ENCODE results near the gene KLHL24. TPM values are rescaled to one million over a fixed set of nuclear protein-coding genes. Genes with fewer than 3 reads are reported as not detected.
"Not testable (repeated sequence)": the region's sequence is repeated elsewhere in the genome, so short reads cannot be mapped to it uniquely, and the experiment has no call there.

The KLHL24 gene
- total and polyA plus RNA-seq, 2 donors, result 16.2 to 111 TPM

GRCh38 chr3:183640635-183641034, 5.2 kb downstream of the KLHL24 start:
- not testable (repeated sequence) for H3K36me3 ChIP-seq (ENCODE audit: insufficient read depth); DNase-seq (ENCODE audit: extremely low spot score); H3K27ac ChIP-seq (ENCODE audit: low read depth); H3K4me3 ChIP-seq (ENCODE audit: low read depth, low read length); H3K4me1 ChIP-seq (ENCODE audit: insufficient read depth)
- 95% methylated on average over 11 of the region's 11 CpGs for WGBS

- Histone ChIP-seq H3K4me1 (ENCODE audit: insufficient read depth) (no peaks in the 10 kb centered on the region), H3K36me3 (ENCODE audit: insufficient read depth) (peaks cover 3% of the 10 kb centered on the region), H3K4me3 (ENCODE audit: low read depth, low read length) (no peak overlapping the region), H3K27ac (ENCODE audit: low read depth) (no peak overlapping the region)
- 84% methylated on average over 2 of the region's 2 CpGs for WGBS
- DNase-seq (ENCODE audit: extremely low spot score), result no peak
Measured at GRCh38 chr3:183641882-183642281, 6.5 kb downstream of the KLHL24 start.

- Histone ChIP-seq H3K4me1 (ENCODE audit: insufficient read depth) (no peaks in the 10 kb centered on the region), H3K4me3 (ENCODE audit: low read depth, low read length) (no peak overlapping the region), H3K36me3 (ENCODE audit: insufficient read depth) (peaks cover 3% of the 10 kb centered on the region), H3K27ac (ENCODE audit: low read depth) (no peak overlapping the region)
- 39% methylated on average over 1 of the region's 1 CpG for WGBS
- no peak for DNase-seq (ENCODE audit: extremely low spot score)
Measured at GRCh38 chr3:183644244-183644643, 8.8 kb downstream of the KLHL24 start.

GRCh38 chr3:183645254-183645653, 9.8 kb downstream of the KLHL24 start:
- Histone ChIP-seq H3K27ac (ENCODE audit: low read depth) (no peak overlapping the region), H3K4me3 (ENCODE audit: low read depth, low read length) (no peak overlapping the region), H3K4me1 (ENCODE audit: insufficient read depth) (no peaks in the 10 kb centered on the region), H3K36me3 (ENCODE audit: insufficient read depth) (peaks cover 3% of the 10 kb centered on the region)
- 97% methylated on average over 2 of the region's 2 CpGs for WGBS
- DNase-seq (ENCODE audit: extremely low spot score), result no peak

GRCh38 chr3:183650554-183650953, 15.1 kb downstream of the KLHL24 start:
- H3K4me1 ChIP-seq (ENCODE audit: insufficient read depth), result no peaks in the 10 kb centered on the region
- no peak for DNase-seq (ENCODE audit: extremely low spot score)
- H3K36me3 ChIP-seq (ENCODE audit: insufficient read depth), result peaks cover 15% of the 10 kb centered on the region
- no peak overlapping the region for H3K4me3 ChIP-seq (ENCODE audit: low read depth, low read length)
- WGBS, result 90% methylated on average over 4 of the region's 4 CpGs
- no peak overlapping the region for H3K27ac ChIP-seq (ENCODE audit: low read depth)

- DNase-seq (ENCODE audit: extremely low spot score), result no peak
- Histone ChIP-seq H3K27ac (ENCODE audit: low read depth) (no peak overlapping the region), H3K4me3 (ENCODE audit: low read depth, low read length) (no peak overlapping the region), H3K4me1 (ENCODE audit: insufficient read depth) (no peaks in the 10 kb centered on the region), H3K36me3 (ENCODE audit: insufficient read depth) (peaks cover 16% of the 10 kb centered on the region)
- 95% methylated on average over 6 of the region's 6 CpGs for WGBS
Measured at GRCh38 chr3:183653209-183654064, 18.0 kb downstream of the KLHL24 start.

- Histone ChIP-seq H3K27ac (ENCODE audit: low read depth) (no peak overlapping the region), H3K4me1 (ENCODE audit: insufficient read depth) (no peaks in the 10 kb centered on the region), H3K4me3 (ENCODE audit: low read depth, low read length) (no peak overlapping the region), H3K36me3 (ENCODE audit: insufficient read depth) (peaks cover 17% of the 10 kb centered on the region)
- WGBS, result 96% methylated on average over 1 of the region's 1 CpG
- DNase-seq (ENCODE audit: extremely low spot score), result no peak
Measured at GRCh38 chr3:183654727-183655126, 19.3 kb downstream of the KLHL24 start.

- no peak for DNase-seq (ENCODE audit: extremely low spot score)
- H3K4me1 ChIP-seq (ENCODE audit: insufficient read depth), result peaks cover 1% of the 10 kb centered on the region
- 78% methylated on average over 3 of the region's 3 CpGs for WGBS
Measured at GRCh38 chr3:183662099-183662498, 26.7 kb downstream of the KLHL24 start.

GRCh38 chr3:183664913-183665381, 29.5 kb downstream of the KLHL24 start:
- Histone ChIP-seq H3K27ac (ENCODE audit: low read depth) (no peak overlapping the region), H3K4me3 (ENCODE audit: low read depth, low read length) (no peak overlapping the region), H3K36me3 (ENCODE audit: insufficient read depth) (peaks cover 3% of the 10 kb centered on the region), H3K4me1 (ENCODE audit: insufficient read depth) (peaks cover 1% of the 10 kb centered on the region)
- no peak for DNase-seq (ENCODE audit: extremely low spot score)
- 32% methylated on average over 3 of the region's 3 CpGs for WGBS

More at GRCh38 chr3:183662099-183662498, 26.7 kb downstream of the KLHL24 start:
- Histone ChIP-seq H3K36me3 (ENCODE audit: insufficient read depth) (peaks cover 1% of the 10 kb centered on the region), H3K27ac (ENCODE audit: low read depth) (no peak overlapping the region), H3K4me3 (ENCODE audit: low read depth, low read length) (no peak overlapping the region)

- Histone ChIP-seq H3K4me1 (ENCODE audit: insufficient read depth) (no peaks in the 10 kb centered on the region), H3K27ac (ENCODE audit: low read depth) (no peak overlapping the region), H3K4me3 (ENCODE audit: low read depth, low read length) (no peak overlapping the region), H3K36me3 (ENCODE audit: insufficient read depth) (no peaks in the 10 kb centered on the region)
- DNase-seq (ENCODE audit: extremely low spot score), result no peak
- WGBS, result 93% methylated on average over 3 of the region's 3 CpGs
Measured at GRCh38 chr3:183680061-183680460, 44.6 kb downstream of the KLHL24 start.

- Histone ChIP-seq H3K4me1 (ENCODE audit: insufficient read depth) (no peaks in the 10 kb centered on the region), H3K4me3 (ENCODE audit: low read depth, low read length) (no peak overlapping the region), H3K27ac (ENCODE audit: low read depth) (no peak overlapping the region), H3K36me3 (ENCODE audit: insufficient read depth) (no peaks in the 10 kb centered on the region)
- WGBS, result 89% methylated on average over 6 of the region's 6 CpGs
- DNase-seq (ENCODE audit: extremely low spot score), result no peak
Measured at GRCh38 chr3:183687705-183688104, 52.3 kb downstream of the KLHL24 start.

- no peak for DNase-seq (ENCODE audit: extremely low spot score)
- no peak overlapping the region for H3K27ac ChIP-seq (ENCODE audit: low read depth)
- no peaks in the 10 kb centered on the region for H3K4me1 ChIP-seq (ENCODE audit: insufficient read depth)
- 74% methylated on average over 3 of the region's 3 CpGs for WGBS
- H3K36me3 ChIP-seq (ENCODE audit: insufficient read depth), result no peaks in the 10 kb centered on the region
- no peak overlapping the region for H3K4me3 ChIP-seq (ENCODE audit: low read depth, low read length)
Measured at GRCh38 chr3:183688874-183689273, 53.5 kb downstream of the KLHL24 start.

GRCh38 chr3:183689621-183690020, 54.2 kb downstream of the KLHL24 start:
- not testable (repeated sequence) for H3K27ac ChIP-seq (ENCODE audit: low read depth); H3K4me3 ChIP-seq (ENCODE audit: low read depth, low read length); DNase-seq (ENCODE audit: extremely low spot score); H3K4me1 ChIP-seq (ENCODE audit: insufficient read depth); H3K36me3 ChIP-seq (ENCODE audit: insufficient read depth)
- WGBS, result 98% methylated on average over 5 of the region's 5 CpGs

- Histone ChIP-seq H3K27ac (ENCODE audit: low read depth) (no peak overlapping the region), H3K4me1 (ENCODE audit: insufficient read depth) (no peaks in the 10 kb centered on the region), H3K4me3 (ENCODE audit: low read depth, low read length) (no peak overlapping the region), H3K36me3 (ENCODE audit: insufficient read depth) (no peaks in the 10 kb centered on the region)
- WGBS, result 94% methylated on average over 11 of the region's 11 CpGs
- no peak for DNase-seq (ENCODE audit: extremely low spot score)
Measured at GRCh38 chr3:183690402-183690995, 55.1 kb downstream of the KLHL24 start.

Measured in urinary bladder (tissue), 4 donors.